NCI-H128 (cell line): ENCODE measurements around the gene ZNF629.

ENCODE experiments used
- DNase-seq: peaks from one replicate; lab custom pipeline; 2025; ENCODE audit not compliant: unreplicated experiment; lab: John Stamatoyannopoulos, UW

The ZNF629 gene

GRCh38 chr16:30748634-30749445 lies 38.2 kb downstream of the ZNF629 start:
- no peak for DNase-seq

GRCh38 chr16:30747799-30748633 lies 39.0 kb downstream of the ZNF629 start, which contains the start of gene PHKG2:
Gene PHKG2, plus strand, starts transcription at chr16:30748425. Its CDS starts 396 bp downstream, at chr16:30748821.
- peak; percentile 95 for DNase-seq

GRCh38 chr16:30747331-30747730 lies 39.7 kb downstream of the ZNF629 start:
- no peak for DNase-seq

GRCh38 chr16:30746638-30747175 lies 40.3 kb downstream of the ZNF629 start:
- no peak for DNase-seq

GRCh38 chr16:30745082-30745481 lies 41.9 kb downstream of the ZNF629 start:
- DNase-seq: no peak

GRCh38 chr16:30744183-30744582 lies 42.8 kb downstream of the ZNF629 start:
- no peak for DNase-seq

GRCh38 chr16:30743716-30744115 lies 43.3 kb downstream of the ZNF629 start:
- DNase-seq: no peak

GRCh38 chr16:30741461-30741914 lies 45.5 kb downstream of the ZNF629 start:
- DNase-seq: no peak

GRCh38 chr16:30740364-30741251 lies 46.4 kb downstream of the ZNF629 start:
- DNase-seq: no peak

- DNase-seq: no peak
Measured at GRCh38 chr16:30738984-30739951, 47.7 kb downstream of the ZNF629 start.

GRCh38 chr16:30737794-30738648 lies 49.0 kb downstream of the ZNF629 start:
- no peak for DNase-seq

GRCh38 chr16:30736995-30737793 lies 49.8 kb downstream of the ZNF629 start:
- no peak for DNase-seq

- no peak for DNase-seq
Measured at GRCh38 chr16:30731411-30731810, 55.6 kb downstream of the ZNF629 start.

GRCh38 chr16:30728899-30729672 lies 57.9 kb downstream of the ZNF629 start:
- no peak for DNase-seq
